ENCODE data around the gene MARCHF3.
"Not testable (repeated sequence)": the region's sequence is repeated elsewhere in the genome, so short reads cannot be mapped to it uniquely, and the experiment has no call there.

The MARCHF3 gene

GRCh38 chr5:126912616-126913200 is 117.7 kb downstream of the MARCHF3 start:
- DNase-seq = peak; percentile 71

GRCh38 chr5:126911986-126912385 is 118.4 kb downstream of the MARCHF3 start:
- DNase-seq = no peak

- no peak for DNase-seq
Observed at GRCh38 chr5:126909856-126910255, 120.5 kb downstream of the MARCHF3 start.

GRCh38 chr5:126904407-126904806 is 126.0 kb downstream of the MARCHF3 start:
- DNase-seq = not testable (repeated sequence)

DNA sequence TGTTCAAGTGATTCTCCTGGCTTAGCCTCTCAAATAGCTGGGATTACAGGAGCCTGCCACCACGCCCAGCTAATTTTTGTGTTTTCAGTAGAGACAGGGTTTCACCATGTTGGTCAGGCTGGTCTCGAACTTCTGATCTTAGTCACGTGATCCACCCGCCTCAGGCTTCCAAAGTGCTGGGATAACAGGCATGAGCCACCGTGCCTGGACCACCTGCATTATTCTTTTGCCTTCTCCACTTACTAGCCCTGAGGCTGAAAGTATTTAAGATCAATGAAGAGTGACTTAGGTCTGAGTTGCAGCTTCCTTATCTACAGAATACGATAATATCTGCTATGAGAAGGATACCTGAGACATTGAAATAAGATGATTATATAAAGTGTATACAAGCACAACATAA is 129.6 kb downstream of the MARCHF3 start:
- DNase-seq = no peak

GRCh38 chr5:126899476-126899875 is 130.9 kb downstream of the MARCHF3 start:
- DNase-seq = no peak

GRCh38 chr5:126897851-126898630 is 132.3 kb downstream of the MARCHF3 start:
- DNase-seq = no peak

GRCh38 chr5:126896170-126896702 is 134.1 kb downstream of the MARCHF3 start:
- DNase-seq = no peak

DNA sequence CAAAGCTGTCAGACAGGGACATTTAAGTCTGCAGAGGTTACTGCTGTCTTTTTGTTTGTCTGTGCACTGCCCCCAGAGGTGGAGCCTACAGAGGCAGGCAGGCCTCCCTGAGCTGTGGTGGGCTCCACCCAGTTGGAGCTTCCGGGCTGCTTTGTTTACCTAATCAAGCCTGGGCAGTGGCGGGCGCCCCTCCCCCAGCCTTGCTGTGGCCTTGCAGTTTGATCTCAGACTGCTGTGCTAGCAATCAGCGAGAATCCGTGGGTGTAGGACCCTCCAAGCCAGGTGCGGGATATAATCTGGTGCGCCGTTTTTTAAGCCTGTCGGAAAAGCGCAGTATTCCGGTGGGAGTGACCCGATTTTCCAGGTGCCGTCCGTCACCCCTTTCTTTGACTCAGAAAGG is 134.6 kb downstream of the MARCHF3 start:
- not testable (repeated sequence) for DNase-seq

DNA sequence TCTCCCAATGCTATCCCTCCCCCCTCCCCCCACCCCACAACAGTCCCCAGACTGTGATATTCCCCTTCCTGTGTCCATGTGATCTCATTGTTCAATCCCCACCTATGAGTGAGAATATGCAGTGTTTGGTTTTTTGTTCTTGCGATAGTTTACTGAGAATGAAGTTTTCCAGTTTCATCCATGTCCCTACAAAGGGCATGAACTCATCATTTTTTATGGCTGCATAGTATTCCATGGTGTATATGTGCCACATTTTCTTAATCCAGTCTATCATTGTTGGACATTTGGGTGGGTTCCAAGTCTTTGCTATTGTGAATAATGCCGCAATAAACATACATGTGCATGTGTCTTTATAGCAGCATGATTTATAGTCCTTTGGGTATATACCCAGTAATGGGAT is 139.9 kb downstream of the MARCHF3 start:
- not testable (repeated sequence) for DNase-seq

- DNase-seq = no peak
Observed at GRCh38 chr5:126888175-126888574, 142.2 kb downstream of the MARCHF3 start.

DNA sequence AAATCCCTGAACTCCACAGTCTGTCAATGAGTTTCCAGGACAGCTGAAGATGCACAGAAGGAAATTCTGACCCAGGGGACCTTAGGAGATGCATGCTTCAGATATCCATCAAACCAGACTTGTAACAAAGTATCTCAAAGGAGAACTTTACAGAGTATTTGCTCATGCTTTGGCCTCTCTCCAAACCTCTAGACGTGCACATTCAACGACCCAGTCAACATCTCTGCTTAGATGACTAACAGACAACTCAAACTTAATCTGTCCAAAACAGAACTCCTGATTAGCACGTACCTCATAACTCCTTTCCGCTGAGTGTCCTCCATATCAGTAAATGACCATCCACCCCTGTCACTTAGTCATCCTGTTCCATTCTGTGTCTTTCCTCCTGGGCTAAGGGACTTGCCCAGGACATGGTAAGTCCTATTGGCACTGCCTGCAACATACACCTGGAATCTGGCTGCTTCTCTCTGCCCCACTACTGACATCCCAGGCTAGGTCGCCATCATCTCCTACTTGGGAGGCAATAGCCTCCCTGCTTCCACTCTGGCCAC is 146.0 kb downstream of the MARCHF3 start:
- DNase-seq = peak; percentile 91

GRCh38 chr5:126883564-126884245 is 146.7 kb downstream of the MARCHF3 start:
- DNase-seq = no peak

- DNase-seq = no peak
Observed at GRCh38 chr5:126881821-126882600, 148.3 kb downstream of the MARCHF3 start.

- DNase-seq = no peak
Observed at GRCh38 chr5:126878634-126879033, 151.7 kb downstream of the MARCHF3 start.

DNA sequence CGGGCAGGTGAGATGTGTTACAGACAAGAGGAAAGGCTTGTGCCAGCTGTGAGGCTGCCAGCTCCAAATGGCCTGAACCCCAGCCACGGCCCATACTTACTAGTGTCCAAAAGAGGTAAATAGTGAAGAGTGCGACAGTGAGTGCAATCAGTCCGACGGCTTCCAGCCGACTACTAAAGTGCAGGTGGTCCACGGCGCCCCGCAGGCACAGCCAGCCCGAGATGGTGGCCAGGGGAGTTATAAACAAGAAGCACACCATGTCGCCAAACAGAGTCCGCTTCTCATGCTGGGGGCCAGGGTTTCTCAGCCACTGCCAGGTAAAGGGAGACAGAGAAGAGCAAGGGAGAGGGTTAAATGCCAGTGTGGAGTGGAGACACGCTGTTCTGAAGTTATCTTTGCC is 152.3 kb downstream of the MARCHF3 start:
- no peak for DNase-seq

GRCh38 chr5:126877602-126878001 is 152.8 kb downstream of the MARCHF3 start:
- no peak for DNase-seq

- no peak for DNase-seq
Observed at GRCh38 chr5:126875303-126875785, 155.0 kb downstream of the MARCHF3 start.

DNA sequence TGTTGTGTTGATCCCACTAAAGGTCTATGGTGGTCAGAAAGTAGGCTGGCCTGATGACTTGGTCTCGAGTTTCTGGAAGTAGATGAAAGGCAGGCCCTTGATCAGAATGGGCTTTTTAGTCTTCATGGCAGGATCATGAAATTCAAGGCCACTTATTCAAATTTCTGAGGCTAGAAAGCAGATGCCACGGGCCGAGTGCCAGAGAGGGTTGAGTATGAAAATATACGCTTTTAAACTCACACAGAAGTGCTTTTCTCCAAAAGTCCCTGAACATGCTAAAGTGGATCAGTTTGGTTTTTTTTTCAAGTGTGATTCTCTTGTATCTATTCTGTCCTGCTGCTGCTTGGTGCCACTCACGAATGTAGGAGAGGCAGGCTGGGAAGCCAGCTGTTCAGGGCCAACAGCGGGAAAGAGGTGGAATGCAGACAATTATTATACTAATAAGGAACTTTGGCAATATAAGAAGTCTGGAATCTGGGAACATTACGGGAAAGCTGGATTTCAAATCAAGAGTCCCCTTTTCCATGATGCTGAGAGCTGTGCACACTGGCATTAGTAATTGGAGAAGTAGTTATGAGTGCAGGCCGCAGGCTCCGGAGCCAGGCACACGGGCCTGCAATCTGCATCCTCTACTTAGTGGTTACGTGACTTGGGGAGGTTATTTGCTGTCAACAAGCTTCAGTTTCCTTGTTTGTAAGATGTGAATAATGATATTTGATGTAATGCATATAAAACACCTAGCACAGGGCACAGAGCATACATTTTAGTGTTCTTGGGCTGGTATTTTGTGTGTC is 157.6 kb downstream of the MARCHF3 start:
- no peak for DNase-seq

DNA sequence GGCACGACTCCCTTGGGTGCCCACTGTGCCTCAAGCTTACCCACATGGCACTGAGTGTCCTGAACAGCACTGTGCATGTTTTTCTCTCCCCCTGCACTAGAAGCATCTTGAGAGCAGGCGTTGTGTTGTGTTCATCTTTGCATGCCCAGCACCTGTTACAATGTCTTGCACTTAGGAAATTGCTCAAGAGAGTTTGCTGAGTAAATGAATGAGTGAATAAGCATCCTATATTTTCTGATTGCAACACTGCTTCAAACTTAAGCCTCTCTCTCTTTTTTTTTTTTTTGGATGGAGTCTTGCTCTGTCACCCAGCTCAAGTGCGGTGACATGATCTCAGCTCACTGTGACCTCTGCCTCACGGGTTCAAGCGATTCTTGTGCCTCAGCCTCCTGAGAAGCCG is 158.9 kb downstream of the MARCHF3 start:
- DNase-seq = no peak

DNA sequence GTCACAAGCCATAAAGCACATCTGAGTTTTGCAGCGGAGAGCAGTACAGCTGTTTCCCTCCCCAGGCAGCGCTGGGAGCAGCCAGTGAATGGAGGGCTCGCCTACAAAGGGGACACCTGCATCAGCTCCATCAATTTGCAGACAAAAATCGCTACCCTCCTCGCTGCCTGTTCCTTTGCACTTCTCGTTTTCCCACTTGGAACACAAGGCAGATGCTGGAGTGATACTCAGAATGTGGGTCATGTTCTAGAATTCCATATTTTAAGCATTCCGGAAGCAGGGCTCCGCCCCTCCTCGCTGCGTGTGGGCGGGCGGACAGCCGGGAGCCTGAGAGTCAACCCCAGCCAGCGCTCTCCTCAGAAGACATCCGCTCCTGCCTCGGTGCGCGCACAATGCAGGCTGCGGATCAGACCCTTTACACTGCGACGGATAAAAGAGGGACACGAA is 161.3 kb downstream of the MARCHF3 start:
- DNase-seq = peak; percentile 45

All from fibroblast of skin of right quadriceps (primary cell).